K562 (cell line): ENCODE results near the gene NPHP3. TPM values are rescaled to one million over a fixed set of nuclear protein-coding genes. Genes with fewer than 3 reads are reported as not detected.
A peak's percentile ranks its signal among the peaks of the same experiment; 100 is the strongest.

Experiments
- ATAC-seq: fragments of 200-7000 bp; cut with Tn5 transposase; 3 replicates; pipeline ENCODE4 v1.9.1; 2020; ENCODE audit warnings: moderate library complexity
- BruUV-seq: library from RNA; stranded (reverse); fragments of 400-500 nt; replicated peaks from 2 replicates; lab custom pipeline; 2021; lab: Mats Ljungman, UMichigan
- CTCF ChIA-PET: fragments of 300-600 bp; formaldehyde crosslinking; extraction: SDS; loops from one replicate; lab custom pipeline; 2021; ENCODE audit warnings: low intra/inter-chr PET ratio; lab: Yijun Ruan, JAX
- POLR2A ChIA-PET: fragments of 300-600, 350-650 bp; sonication (Branson Sonifier 250); formaldehyde crosslinking; extraction: SDS; loops from one replicate; lab custom pipeline; 2021; ENCODE audit warnings: antibody characterized with exemption, inconsistent platforms; lab: Yijun Ruan, JAX
- DNase-seq, 4 experiments: peaks; one replicate each; pipeline versions ENCODE4 v3.0.0 to v3.0.0-alpha.2; 2011 to 2018; ENCODE audit warnings: low spot score in 3 of 4, mixed read lengths in 3 of 4; ENCODE audit errors: extremely low read depth in 1 of 4
- FAIRE-seq: peaks from 2 replicates; lab custom pipeline; 2011; peaks lifted over from hg19 to GRCh38; lab: Jason Lieb, UNC
- H2AFZ ChIP-seq: 2 replicates; pipeline ENCODE4 v1.6.0; 2011; ENCODE audit warnings: low read depth, low read length, control low read depth, inconsistent platforms
- H3K27ac ChIP-seq: fragments of 200-600 bp; 3 replicates; pipeline ENCODE4 v1.8.0; 2011; ENCODE audit warnings: low read depth, mild to moderate bottlenecking, control low read depth, inconsistent platforms, low read length, moderate library complexity, mixed read lengths; ENCODE audit errors: extremely low read depth
- H3K27me3 ChIP-seq, 2 experiments: fragments of 300-600 bp in 1 of 2; 2 replicates in 1 of 2; 3 replicates in 1 of 2; pipeline versions ENCODE4 v1.6.0 to v1.8.0; 2011; ENCODE audit warnings: inconsistent platforms in 2 of 2, low read length in 2 of 2, mild to moderate bottlenecking in 1 of 2, mixed read lengths in 1 of 2, moderate library complexity in 1 of 2; ENCODE audit not compliant: control insufficient read depth in 2 of 2, insufficient read depth in 2 of 2
- H3K36me3 ChIP-seq: fragments of 300-600 bp; 3 replicates; pipeline ENCODE4 v1.8.0; 2011; ENCODE audit warnings: mild to moderate bottlenecking, low read length, inconsistent platforms; ENCODE audit not compliant: control insufficient read depth, insufficient read depth
- H3K4me1 ChIP-seq, 2 experiments: fragments of 200-600 bp in 1 of 2; replicated peaks in 1 of 2; 2 replicates in 1 of 2; 3 replicates in 1 of 2; pipeline versions ENCODE4 v1.5.1 to v1.8.0; 2011; ENCODE audit warnings: inconsistent platforms in 2 of 2, low read length in 2 of 2, mild to moderate bottlenecking in 1 of 2, mixed read lengths in 1 of 2, moderate library complexity in 1 of 2; ENCODE audit not compliant: control insufficient read depth in 2 of 2, insufficient read depth in 2 of 2
- H3K4me2 ChIP-seq: 2 replicates; pipeline ENCODE4 v1.6.1; 2011; ENCODE audit warnings: low read length, control low read depth, inconsistent platforms, mixed read lengths; ENCODE audit not compliant: insufficient read depth
- H3K4me3 ChIP-seq: fragments of 200-600 bp; sonication (generic), shearing (Covaris generic); 2 replicates; pipeline ENCODE4 v1.5.1; 2016; ENCODE audit warnings: control low read depth, inconsistent platforms
- H3K79me2 ChIP-seq: fragments of 200-600 bp; 3 replicates; pipeline ENCODE4 v1.8.0; 2011; ENCODE audit warnings: low read length, inconsistent platforms; ENCODE audit not compliant: control insufficient read depth, insufficient read depth
- H3K9ac ChIP-seq, 2 experiments: 2 replicates each; pipeline versions ENCODE4 v1.6.0 to v1.6.1; 2011; ENCODE audit warnings: low read depth in 2 of 2, low read length in 2 of 2, control low read depth in 1 of 2, inconsistent platforms in 1 of 2, mild to moderate bottlenecking in 1 of 2, mixed read lengths in 1 of 2; ENCODE audit not compliant: insufficient read depth in 1 of 2
- H3K9me1 ChIP-seq: one replicate; pipeline ENCODE4 v1.6.0; 2011; ENCODE audit warnings: inconsistent platforms, mild to moderate bottlenecking, low read length, moderate library complexity; ENCODE audit not compliant: control insufficient read depth, insufficient read depth
- H3K9me3 ChIP-seq: replicated peaks from 2 replicates; pipeline ENCODE4 v1.5.1; 2011; ENCODE audit warnings: low read depth, low read length, inconsistent platforms; ENCODE audit not compliant: control insufficient read depth, insufficient read depth
- H4K20me1 ChIP-seq: replicated peaks from 2 replicates; pipeline ENCODE4 v1.6.1; 2011; ENCODE audit warnings: low read length, inconsistent platforms, mixed read lengths; ENCODE audit not compliant: control insufficient read depth, insufficient read depth
- DACH1 ChIP-seq: fragments of 450-650 bp; IDR thresholded peaks from 2 replicates; pipeline ENCODE4 v1.6.1; 2018; ENCODE audit not compliant: partially characterized antibody
- DMBX1 ChIP-seq: fragments of 250-450 bp; sonication (Bioruptor Pico); IDR thresholded peaks from 2 replicates; pipeline ENCODE4 v1.8.0; 2022; ENCODE audit warnings: inconsistent platforms, mild to moderate bottlenecking, moderate library complexity, borderline replicate concordance
- E2F5 ChIP-seq: sonication (generic); formaldehyde crosslinking; IDR thresholded peaks from 2 replicates; pipeline ENCODE4 v1.8.0; 2022; ENCODE audit warnings: mild to moderate bottlenecking, missing genetic modification reagents
- FOXJ2 ChIP-seq: fragments of 200-800 bp; sonication (Bioruptor generic); IDR thresholded peaks from 2 replicates; pipeline ENCODE4 v1.6.1; 2016; ENCODE audit warnings: missing genetic modification characterization, missing compliant biosample characterization
- HES1 ChIP-seq: fragments of 450-650 bp; IDR thresholded peaks from 2 replicates; pipeline ENCODE4 v1.6.1; 2016; ENCODE audit warnings: low read depth, mild to moderate bottlenecking, moderate library complexity
- MEF2A ChIP-seq: IDR thresholded peaks from 2 replicates; pipeline ENCODE4 v1.6.1; 2011; ENCODE audit warnings: low read depth, mild to moderate bottlenecking, low read length, moderate library complexity; ENCODE audit not compliant: control insufficient read depth
- RHOXF2B ChIP-seq: fragments of 250-450 bp; sonication (Bioruptor Pico); conservative IDR thresholded peaks from 2 replicates; pipeline ENCODE4 v1.5.1; 2021
- TAL1 ChIP-seq: fragments of 450-650 bp; IDR thresholded peaks from 2 replicates; pipeline ENCODE4 v1.6.1; 2016; ENCODE audit warnings: mild to moderate bottlenecking
- TEAD4 ChIP-seq, 2 experiments: sonication (generic) in 1 of 2; formaldehyde crosslinking in 1 of 2; IDR thresholded peaks; 2 replicates each; pipeline versions ENCODE4 v1.6.1 to v1.8.0; 2012 to 2022; ENCODE audit warnings: borderline replicate concordance in 1 of 2, inconsistent platforms in 1 of 2, low read length in 1 of 2, mild to moderate bottlenecking in 1 of 2, missing genetic modification reagents in 1 of 2
- ZBTB7A ChIP-seq: IDR thresholded peaks from 2 replicates; pipeline ENCODE4 v1.6.1; 2011; ENCODE audit warnings: low read depth, mild to moderate bottlenecking, low read length, moderate library complexity, borderline replicate concordance; ENCODE audit not compliant: control insufficient read depth
- ZFP1 ChIP-seq: fragments of 450-650 bp; formaldehyde crosslinking; IDR thresholded peaks from 2 replicates; pipeline ENCODE4 v1.4.0; 2020; ENCODE audit warnings: mild to moderate bottlenecking, mixed read lengths
- ZFP36 ChIP-seq: fragments of 150-350 bp; IDR thresholded peaks from 2 replicates; pipeline ENCODE4 v1.6.1; 2018; ENCODE audit warnings: low read length, low read depth; ENCODE audit not compliant: partially characterized antibody
- ZKSCAN8 ChIP-seq: fragments of 200-800 bp; sonication (Bioruptor generic); IDR thresholded peaks from 2 replicates; pipeline ENCODE4 v1.6.1; 2016; ENCODE audit warnings: missing genetic modification characterization, missing compliant biosample characterization
- ZNF347 ChIP-seq: fragments of 450-650 bp; formaldehyde crosslinking; IDR thresholded peaks from 2 replicates; pipeline ENCODE4 v1.4.0; 2020; ENCODE audit warnings: low read depth, mild to moderate bottlenecking, moderate library complexity
- ZNF699 ChIP-seq: fragments of 250-450 bp; sonication (Bioruptor Pico); IDR thresholded peaks from 2 replicates; pipeline ENCODE4 v1.8.0; 2021; ENCODE audit warnings: mild to moderate bottlenecking, moderate library complexity; ENCODE audit not compliant: insufficient replicate concordance
- in situ Hi-C: fragments of 300-500 bp; cut with MboI; formaldehyde crosslinking; loops from 4 replicates; pipeline ENCODE4 v1.15.0; 2018; ENCODE audit warnings: inconsistent platforms, mixed read lengths
- intact Hi-C: fragments of 100-400 bp; cut with micrococcal nuclease; formaldehyde crosslinking; loops from 2 replicates; pipeline ENCODE4 v1.14.2; 2022
- polyA plus RNA-seq, 8 experiments: library from polyadenylated mRNA; depleted of rRNA in 4 of 8; stranded (reverse) in 5 of 8; unstranded in 3 of 8; fragments of >200 nt; fragmentation: Nextera tagmentation in 2 of 8; fragmentation: Illumina TruSeq in 1 of 8; extraction: Ambion mirVana in 2 of 8; extraction: Trizol in 1 of 8; gene quantifications; 2 replicates each; pipeline versions ENCODE4 v1.2.1 to v1.2.3, GENCODE V29; 2011 to 2014; ENCODE audit warnings: inconsistent platforms in 1 of 8, missing spikeins in 1 of 8
- total RNA-seq, 7 experiments: library from RNA; depleted of rRNA in 6 of 7; stranded (reverse); fragments of >200 nt in 6 of 7; fragmentation: Illumina TruSeq in 2 of 7; extraction: Trizol in 2 of 7; gene quantifications; 2 replicates each; pipeline versions ENCODE4 v1.2.1 to v1.2.3, GENCODE V29; 2011 to 2021; ENCODE audit warnings: low replicate concordance in 1 of 7
- TF ChIP-seq, protein P1 (sequence below): fragments of 250-450 bp; sonication (Bioruptor Pico); IDR thresholded peaks from 2 replicates; pipeline ENCODE4 v1.5.0; 2021; ENCODE audit warnings: mild to moderate bottlenecking, borderline replicate concordance

The NPHP3 gene
- total and polyA plus RNA-seq, 9 of the 15 experiments (the other 6 are each of a cell fraction or from before 2014, with no cell fraction given), result 0.62 to 13.2 (median 5.8) TPM

- Histone ChIP-seq H3K79me2 (peaks cover 61% of the 10 kb centered on the region), H3K4me3 (peak overlapping the region; percentile 91; the same call in 1 of the 2 replicates), H3K9me3 (no peaks in the 10 kb centered on the region), H4K20me1 (no peaks in the 10 kb centered on the region), H3K4me1 (peaks cover 0 to 9% of the 10 kb centered on the region in 2 experiments; a peak in 3 of 5 replicates), H2AFZ (no peak overlapping the region), H3K9ac (peak overlapping the region in 1 of 2 experiments; percentile 90; a peak in 2 of 4 replicates), H3K27me3 (no peaks in the 10 kb centered on the region), H3K9me1 (no peaks in the 10 kb centered on the region), H3K36me3 (peaks cover 18% of the 10 kb centered on the region), H3K4me2 (no peak overlapping the region), H3K27ac (no peak overlapping the region)
- BruUV-seq, result no TSS peak
- TF ChIP-seq ZFP1 (CRISPR knock-in tag), result no peak
- no peak for TF ChIP-seq FOXJ2 (tag)
- TF ChIP-seq, protein P1, sequence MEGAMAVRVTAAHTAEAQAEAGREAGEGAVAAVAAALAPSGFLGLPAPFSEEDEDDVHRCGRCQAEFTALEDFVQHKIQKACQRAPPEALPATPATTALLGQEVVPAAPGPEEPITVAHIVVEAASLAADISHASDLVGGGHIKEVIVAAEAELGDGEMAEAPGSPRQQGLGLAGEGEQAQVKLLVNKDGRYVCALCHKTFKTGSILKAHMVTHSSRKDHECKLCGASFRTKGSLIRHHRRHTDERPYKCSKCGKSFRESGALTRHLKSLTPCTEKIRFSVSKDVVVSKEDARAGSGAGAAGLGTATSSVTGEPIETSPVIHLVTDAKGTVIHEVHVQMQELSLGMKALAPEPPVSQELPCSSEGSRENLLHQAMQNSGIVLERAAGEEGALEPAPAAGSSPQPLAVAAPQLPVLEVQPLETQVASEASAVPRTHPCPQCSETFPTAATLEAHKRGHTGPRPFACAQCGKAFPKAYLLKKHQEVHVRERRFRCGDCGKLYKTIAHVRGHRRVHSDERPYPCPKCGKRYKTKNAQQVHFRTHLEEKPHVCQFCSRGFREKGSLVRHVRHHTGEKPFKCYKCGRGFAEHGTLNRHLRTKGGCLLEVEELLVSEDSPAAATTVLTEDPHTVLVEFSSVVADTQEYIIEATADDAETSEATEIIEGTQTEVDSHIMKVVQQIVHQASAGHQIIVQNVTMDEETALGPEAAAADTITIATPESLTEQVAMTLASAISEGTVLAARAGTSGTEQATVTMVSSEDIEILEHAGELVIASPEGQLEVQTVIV (CRISPR knock-in tag), result no peak
- no peak for TF ChIP-seq MEF2A
- no peak for TF ChIP-seq ZNF699 (CRISPR knock-in tag)
- no peak for TF ChIP-seq ZNF347 (CRISPR knock-in tag)
- TF ChIP-seq ZKSCAN8 (CRISPR knock-in tag), result no peak
- no peak for TF ChIP-seq TAL1
- TF ChIP-seq DACH1, result no peak
- no peak for TF ChIP-seq ZBTB7A
- no peak for TF ChIP-seq ZFP36
- TF ChIP-seq E2F5, result no peak
- TF ChIP-seq DMBX1 (CRISPR knock-in tag), result no peak
- no peak for TF ChIP-seq HES1
- TF ChIP-seq TEAD4 (IDR thresholded peaks at IDR 0.05; ENCODE audit: low read length), result no peak
- no peak for TF ChIP-seq TEAD4 (CRISPR knock-in tag; IDR thresholded peaks at IDR 0.05; ENCODE audit: borderline replicate concordance)
- no peak for TF ChIP-seq RHOXF2B (CRISPR knock-in tag)
- FAIRE-seq, result no peak
- intact Hi-C loops, result no loop called here
- CTCF ChIA-PET, result no interaction called here
- ATAC-seq, result no peak
- no peak for DNase-seq
- POLR2A ChIA-PET, result interaction anchor here (1.3 kb wide), 1 partner anchor 9 kb away, joined by 3 read pairs; no protein-coding TSS in a partner anchor
- in situ Hi-C loops, result no loop called here
These were observed 60.0 kb downstream of the NPHP3 start for GRCh38 chr3:132662212-132662611.
